HG03175 (cell line): Measurements from ENCODE around the gene CHST11.

Source experiments
- ATAC-seq: cut with Tn5 transposase; IDR thresholded peaks from one replicate; pipeline ENCODE4 v1.9.1; 2021; ENCODE audit warnings: mild to moderate bottlenecking, moderate library complexity; ENCODE audit not compliant: unreplicated experiment

The CHST11 gene

GRCh38 chr12:104479123-104479662 is 22.4 kb downstream of the CHST11 start:
- ATAC-seq = no peak

DNA sequence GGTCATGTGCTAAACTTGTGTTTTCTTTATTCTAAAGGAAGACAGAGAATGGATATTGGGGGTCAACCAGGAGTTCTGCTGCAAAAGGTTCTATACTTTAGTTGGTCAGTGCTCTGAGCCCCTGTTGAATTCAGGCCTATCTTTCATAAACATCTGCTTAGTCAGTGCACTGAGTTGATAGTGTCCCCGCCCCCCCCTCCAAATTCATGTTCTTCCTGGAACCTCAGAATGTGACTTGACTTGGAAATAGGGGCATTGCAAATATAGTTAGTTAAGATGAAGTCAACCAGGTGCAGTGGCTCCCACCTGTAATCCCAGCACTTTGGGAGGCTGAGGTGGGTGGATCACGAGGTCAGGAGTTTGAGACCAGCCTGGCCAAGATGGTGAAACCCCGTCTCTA is 23.3 kb downstream of the CHST11 start:
- ATAC-seq = no peak

GRCh38 chr12:104480826-104481440 is 24.2 kb downstream of the CHST11 start:
- ATAC-seq = no peak

GRCh38 chr12:104482113-104482512 is 25.4 kb downstream of the CHST11 start:
- ATAC-seq = no peak

DNA sequence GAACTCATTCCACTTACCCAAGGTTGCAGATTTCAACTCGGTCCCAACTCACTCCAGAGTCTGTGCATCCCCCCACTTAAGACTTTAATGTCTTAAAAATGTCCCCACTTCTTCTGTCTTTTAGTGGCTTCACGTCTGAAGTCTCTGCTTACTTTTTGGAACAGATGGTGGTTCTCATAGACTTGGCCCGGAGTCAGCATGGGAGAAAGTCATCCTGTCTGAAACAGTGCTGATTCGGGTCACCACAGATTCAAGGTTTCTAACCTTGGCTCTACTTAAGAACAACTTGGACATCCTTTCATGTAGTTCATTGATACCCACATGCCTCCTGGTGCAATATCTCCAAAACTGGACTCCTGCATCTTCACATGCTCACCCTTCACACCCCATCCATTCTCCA is 26.0 kb downstream of the CHST11 start:
- ATAC-seq = no peak

DNA sequence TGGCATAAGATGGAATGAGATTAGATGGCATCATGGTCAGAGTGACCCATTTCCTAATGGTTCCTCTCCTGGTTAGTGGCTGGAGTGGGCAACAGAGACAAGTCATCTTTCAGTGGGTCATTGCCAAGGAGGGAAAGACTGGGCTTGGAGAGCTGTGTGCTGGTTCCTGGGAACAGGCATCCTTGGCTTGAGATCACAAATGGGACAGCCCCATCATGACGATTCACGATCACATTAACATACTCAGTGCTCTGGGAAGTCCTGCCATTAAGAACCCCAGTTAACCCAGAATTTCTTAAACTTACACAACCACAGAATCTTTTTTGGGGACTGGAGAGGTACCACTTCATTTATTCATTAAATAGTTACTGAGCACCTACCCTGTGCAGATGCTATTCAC is 27.3 kb downstream of the CHST11 start:
- ATAC-seq = no peak

GRCh38 chr12:104485651-104486362 is 29.1 kb downstream of the CHST11 start:
- no peak for ATAC-seq

- no peak for ATAC-seq
Observed at GRCh38 chr12:104486363-104486750, 29.6 kb downstream of the CHST11 start.

GRCh38 chr12:104486943-104487819 is 30.4 kb downstream of the CHST11 start:
- peak; percentile 46 for ATAC-seq

GRCh38 chr12:104488374-104488773 is 31.6 kb downstream of the CHST11 start:
- ATAC-seq = no peak

- no peak for ATAC-seq
Observed at GRCh38 chr12:104490186-104490585, 33.4 kb downstream of the CHST11 start.

GRCh38 chr12:104490850-104491249 is 34.1 kb downstream of the CHST11 start:
- no peak for ATAC-seq

- no peak for ATAC-seq
Observed at GRCh38 chr12:104493496-104493895, 36.7 kb downstream of the CHST11 start.

DNA sequence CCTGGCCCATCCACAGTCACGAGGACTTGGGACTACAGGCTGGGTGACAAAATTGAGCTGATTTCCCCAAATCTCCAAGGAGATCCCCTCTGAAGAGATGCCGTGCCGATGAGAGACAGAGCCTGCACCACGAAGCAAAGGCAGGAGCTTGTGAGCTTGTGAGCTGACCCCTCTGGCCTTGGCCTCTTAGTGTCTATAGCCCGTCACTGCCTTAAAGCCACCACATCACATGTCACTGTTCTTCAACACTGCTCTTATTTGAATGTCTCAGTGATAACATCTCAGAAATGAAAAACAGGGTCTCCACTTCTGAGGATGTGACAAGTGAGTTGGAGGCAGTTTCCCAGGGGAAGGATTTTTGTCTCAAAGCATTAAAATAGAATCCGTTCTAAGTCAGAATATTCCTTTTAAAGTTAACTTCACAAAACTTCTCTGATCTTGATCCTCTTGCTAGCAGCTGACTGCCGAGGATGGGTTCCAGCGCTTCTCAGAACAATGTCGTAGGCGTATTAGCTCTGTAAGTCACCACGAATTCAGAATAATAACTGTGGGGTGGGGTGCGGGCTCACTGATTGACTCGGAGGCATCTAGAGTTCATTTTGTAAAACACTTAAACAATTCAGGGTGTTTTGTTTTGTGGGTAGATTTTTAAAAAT is 37.5 kb downstream of the CHST11 start:
- no peak for ATAC-seq

DNA sequence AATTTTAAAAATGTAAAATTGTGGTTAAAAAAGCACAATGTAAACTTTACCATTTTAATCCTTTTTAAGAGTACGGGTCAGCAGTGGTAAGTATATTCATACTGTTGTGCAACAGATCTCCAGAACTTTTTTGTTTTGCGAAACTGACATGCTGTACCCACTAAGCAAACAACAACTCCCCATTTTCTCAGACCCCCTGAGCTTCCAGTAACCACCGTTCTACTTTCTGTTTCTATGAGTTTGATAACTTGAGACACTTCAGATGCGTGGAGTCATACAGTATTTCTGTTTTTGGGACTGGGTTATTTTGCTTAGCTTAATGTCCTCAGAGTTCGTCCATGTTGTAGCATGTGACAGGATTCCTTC is 38.0 kb downstream of the CHST11 start:
- no peak for ATAC-seq

- ATAC-seq = no peak
Observed at GRCh38 chr12:104495786-104496185, 39.0 kb downstream of the CHST11 start.

DNA sequence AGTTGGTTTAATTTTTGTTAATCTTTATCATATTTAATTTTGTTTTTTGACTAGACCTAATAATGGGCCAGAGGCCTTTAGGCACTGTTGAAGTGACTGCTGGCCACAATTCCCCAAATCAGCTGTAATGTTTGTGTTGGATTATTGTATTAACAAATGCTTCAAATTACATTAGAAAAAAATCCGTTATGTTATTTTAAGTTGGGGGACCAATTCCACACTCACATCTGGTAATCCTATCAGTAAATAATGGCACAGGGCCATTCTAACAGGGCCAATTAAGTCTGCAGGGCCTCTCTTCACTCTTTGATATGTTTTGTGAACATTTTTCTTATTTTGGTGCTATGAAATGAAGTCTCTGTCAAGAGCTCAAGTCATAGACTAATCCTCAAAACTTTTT is 39.6 kb downstream of the CHST11 start:
- no peak for ATAC-seq

DNA sequence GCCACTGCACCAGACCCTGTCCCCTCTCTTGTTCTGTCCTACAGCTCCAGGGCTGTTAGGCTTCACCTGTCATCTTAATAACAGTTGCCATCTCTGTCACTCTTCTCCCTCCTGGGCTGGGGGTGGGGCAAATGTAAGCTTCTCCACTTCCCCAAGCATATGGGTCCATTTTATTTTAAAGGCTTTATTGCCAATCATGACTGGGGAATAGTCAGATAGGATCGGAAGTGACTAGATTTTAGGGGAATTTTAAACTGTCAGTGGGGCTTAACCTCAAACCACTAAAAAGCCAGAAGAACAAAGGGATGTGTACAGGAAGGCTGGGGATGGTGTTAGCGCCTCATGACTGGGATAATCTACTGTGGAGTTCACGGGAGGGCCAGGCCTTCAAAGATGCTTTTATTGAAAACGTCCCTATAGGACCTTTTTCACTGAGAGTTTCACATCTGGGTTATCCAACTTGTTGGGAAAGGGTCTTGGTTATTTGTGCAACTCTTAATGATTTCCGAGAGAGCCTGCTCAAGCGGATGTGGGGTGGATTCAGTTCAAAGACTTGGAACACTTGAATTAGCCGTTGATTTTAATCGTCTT is 41.6 kb downstream of the CHST11 start:
- ATAC-seq = no peak

GRCh38 chr12:104499668-104500332 is 43.1 kb downstream of the CHST11 start:
- no peak for ATAC-seq

DNA sequence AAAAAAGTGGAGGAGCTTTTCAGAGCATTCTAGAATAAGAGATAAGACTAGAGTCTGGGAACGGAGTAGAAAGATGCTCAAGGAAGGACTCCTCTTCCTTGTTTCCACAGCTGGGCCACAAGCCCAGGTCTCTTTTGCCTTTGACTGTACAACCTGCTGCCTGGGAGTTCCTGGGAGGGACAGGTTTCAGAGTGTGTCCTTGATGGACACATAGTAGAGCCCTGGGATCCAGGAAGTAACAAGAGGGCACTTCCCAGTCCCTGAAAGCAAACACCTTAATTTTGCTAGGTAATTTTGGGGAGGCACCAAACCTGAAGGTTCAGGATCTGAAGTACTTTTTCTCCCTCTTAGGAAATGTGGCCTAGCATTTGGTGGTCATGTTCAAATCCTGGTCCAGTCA is 44.4 kb downstream of the CHST11 start:
- ATAC-seq = no peak
